ENCODE data around the gene GUCY1A2. TPM values are rescaled to one million over a fixed set of nuclear protein-coding genes. Genes with fewer than 3 reads are reported as not detected.

Gene GUCY1A2
- total RNA-seq, 1 experiment from 2014 or later: 0.55 TPM

DNA sequence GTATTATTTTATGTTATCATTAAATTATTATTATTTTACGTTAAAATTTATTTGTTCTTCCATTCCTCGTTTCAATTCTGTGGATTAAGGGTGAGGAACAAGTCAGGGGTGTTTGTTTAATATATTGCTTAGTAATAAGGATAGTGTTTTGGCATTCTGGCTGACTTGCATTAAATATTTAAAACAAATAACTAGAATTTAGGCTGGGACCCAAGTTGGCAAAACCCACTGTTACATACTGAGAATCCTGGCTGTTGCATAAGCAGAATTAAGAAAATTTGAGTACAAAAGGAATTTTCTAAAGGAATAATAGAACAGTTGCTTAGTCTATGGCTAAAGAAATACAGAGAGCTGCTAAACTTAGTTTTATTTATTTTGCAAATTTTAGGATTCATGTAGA lies 196.4 kb downstream of the GUCY1A2 start:
- no peak overlapping the region for H2BK12ac ChIP-seq (ENCODE audit: insufficient read length, low read depth, low read length)
- H3K27ac Mint-ChIP-seq: no peak overlapping the region

More for the DNA sequence above, 196.4 kb downstream of the GUCY1A2 start:
- no peaks in the 10 kb centered on the region for H3K23me2 ChIP-seq (ENCODE audit: insufficient read length, low read depth, low read length, poor library complexity, severe bottlenecking)
- H3K4me3 Mint-ChIP-seq: no peak overlapping the region
- no peaks in the 10 kb centered on the region for H3K79me1 ChIP-seq (ENCODE audit: insufficient read depth, low read depth, low read length, poor library complexity, severe bottlenecking)
- no peak overlapping the region for H2BK120ac ChIP-seq (ENCODE audit: low read depth, low read length, poor library complexity, severe bottlenecking)
- no peak overlapping the region for H3K14ac ChIP-seq (ENCODE audit: insufficient read depth, low read length)
- no peak overlapping the region for H3K56ac ChIP-seq (ENCODE audit: insufficient read length, low read depth, low read length)
- no peaks in the 10 kb centered on the region for H3K27me3 Mint-ChIP-seq (ENCODE audit: low read depth)
- no peak overlapping the region for H3K27ac ChIP-seq (ENCODE audit: insufficient read length, low read depth, low read length)
- no peak overlapping the region for H2AK5ac ChIP-seq (ENCODE audit: insufficient read length, low read length)
- H3K4me1 Mint-ChIP-seq: peaks cover 12 to 25% of the 10 kb centered on the region in 2 experiments
- H2AFZ ChIP-seq (ENCODE audit: low read length): no peak overlapping the region
- no peak overlapping the region for H4K91ac ChIP-seq (ENCODE audit: insufficient read length, low read depth, low read length)
- no peaks in the 10 kb centered on the region for H3K9me3 ChIP-seq (ENCODE audit: control insufficient read depth, low read depth, low read length)
- no peaks in the 10 kb centered on the region for H3K9me3 Mint-ChIP-seq
- no peak overlapping the region for H3K4ac ChIP-seq (ENCODE audit: low read depth, low read length)
- H2BK20ac ChIP-seq (ENCODE audit: low read depth, low read length, poor library complexity, severe bottlenecking): no peak overlapping the region
- H4K5ac ChIP-seq (ENCODE audit: insufficient read length, low read depth, low read length): no peak overlapping the region
- H3K36me3 Mint-ChIP-seq (ENCODE audit: insufficient read depth in 1 of 3, low read depth in 3 of 3): no peaks in the 10 kb centered on the region
- H3K18ac ChIP-seq (ENCODE audit: insufficient read length, low read depth, low read length): no peak overlapping the region
- H3T11ph ChIP-seq (ENCODE audit: low read length): no peak overlapping the region
- H4K20me1 ChIP-seq (ENCODE audit: control insufficient read depth, insufficient read depth, insufficient read length): no peaks in the 10 kb centered on the region
- H3K9ac ChIP-seq (ENCODE audit: extremely low read depth, insufficient read length, low read length): no peak overlapping the region
- H3K79me2 ChIP-seq (ENCODE audit: insufficient read depth, low read length): no peaks in the 10 kb centered on the region
- H3K27me3 ChIP-seq (ENCODE audit: insufficient read depth, low read length): no peaks in the 10 kb centered on the region
- no peaks in the 10 kb centered on the region for H3K4me1 ChIP-seq (ENCODE audit: insufficient read depth, low read length)
- H2BK15ac ChIP-seq (ENCODE audit: low read depth, low read length): no peak overlapping the region
- no peak overlapping the region for H3K4me2 ChIP-seq (ENCODE audit: insufficient read depth, insufficient read length, low read length)
- no CpG with 5 or more reads among the region's 2 CpGs for WGBS (ENCODE audit: extremely low coverage, insufficient read length, low lambda C conversion rate)
- no peak overlapping the region for H2BK5ac ChIP-seq (ENCODE audit: insufficient read length, low read length)
- no peak for DNase-seq
- no peak for TF ChIP-seq CTCF (conservative IDR thresholded peaks at IDR 0.05)
- H4K8ac ChIP-seq (replicated peaks; ENCODE audit: insufficient read length, low read depth, low read length): no peak overlapping the region
- no peak overlapping the region for H3K23ac ChIP-seq (ENCODE audit: insufficient read length, low read depth, low read length)

Measured in H9 (cell line).